ENCODE data around the gene DNAAF5. TPM values are rescaled to one million over a fixed set of nuclear protein-coding genes. Genes with fewer than 3 reads are reported as not detected.

Gene DNAAF5
- total and polyA plus RNA-seq, 9 of the 15 experiments (the other 6 are each of a cell fraction or from before 2014, with no cell fraction given): 3.1 to 69.7 (median 19.1) TPM

- H3K9ac ChIP-seq (ENCODE audit: insufficient read depth in 1 of 2, low read depth in 2 of 2, low read length in 2 of 2): peak overlapping the region; percentile 53 to 91
- peaks cover 67% of the 10 kb centered on the region for H3K36me3 ChIP-seq (ENCODE audit: control insufficient read depth, insufficient read depth, low read length)
- peaks cover 20% of the 10 kb centered on the region for H3K9me3 ChIP-seq (replicated peaks; ENCODE audit: control insufficient read depth, insufficient read depth, low read depth, low read length)
- 0 out of 2 replicates have a peak, but pooled peaks cover 4% of the 10 kb centered on the region for H4K20me1 ChIP-seq (replicated peaks; ENCODE audit: control insufficient read depth, insufficient read depth, low read length)
- no peaks in the 10 kb centered on the region for H3K9me1 ChIP-seq (ENCODE audit: control insufficient read depth, insufficient read depth, low read length)
- 17% methylated on average over 18 of the region's 21 CpGs for WGBS (ENCODE audit: insufficient coverage, low coverage, missing lambda C conversion rate)
- peak overlapping the region; percentile 85 for H3K4me2 ChIP-seq (ENCODE audit: insufficient read depth, low read length)
- in situ Hi-C loops (cut with MboI) (no loop called here), intact Hi-C loops (cut with micrococcal nuclease) (loop anchor here (5.0 kb wide), 1 partner anchor 144 kb away; no protein-coding TSS in a partner anchor)
- ChIA-PET CTCF (ENCODE audit: low intra/inter-chr PET ratio) (no interaction called here), POLR2A (interaction anchor here (0.5 kb wide), 1 partner anchor 146 kb away, joined by 3 read pairs; no protein-coding TSS in a partner anchor)
- peak overlapping the region; percentile 44; the same call in 2 of the 3 replicates for H3K27ac ChIP-seq (ENCODE audit: extremely low read depth, low read depth, low read length)
- DNase-seq (ENCODE audit: extremely low read depth in 1 of 4, low spot score in 3 of 4): peak in 3 of 4 experiments; percentile 16 to 48 (median 45)
- BruUV-seq (replicated peaks): no TSS peak
- peak overlapping the region; percentile 86 for H3K4me3 ChIP-seq
- peaks cover 83% of the 10 kb centered on the region for H3K79me2 ChIP-seq (ENCODE audit: control insufficient read depth, insufficient read depth, low read length)
- no peak for FAIRE-seq
- 0 out of 2 replicates have a peak overlapping the region, but pooled peaks have one; percentile 4 for H2AFZ ChIP-seq (ENCODE audit: low read depth, low read length)
- no peak for ATAC-seq
- no peaks in the 10 kb centered on the region for H3K27me3 ChIP-seq (ENCODE audit: control insufficient read depth in 2 of 2, insufficient read depth in 2 of 2, low read length in 2 of 2)
- H3K4me1 ChIP-seq (replicated peaks in 1 of 2; ENCODE audit: control insufficient read depth in 2 of 2, insufficient read depth in 2 of 2, low read length in 2 of 2): peaks cover 23 to 48% of the 10 kb centered on the region in 2 experiments; a peak in 4 of 5 replicates
- TF ChIP-seq STAG1 (CRISPR knock-in tag; IDR thresholded peaks at IDR 0.05; ENCODE audit: borderline replicate concordance): 0 out of 2 replicates have a peak, but pooled peaks have one; percentile 16
- TF ChIP-seq ILF3 (IDR thresholded peaks at IDR 0.05; ENCODE audit: borderline replicate concordance): no peak
- peak; percentile 66; the same call in 1 of the 2 replicates for TF ChIP-seq EGR1 (conservative IDR thresholded peaks at IDR 0.05)
These were observed 1.4 kb downstream of the DNAAF5 start for GRCh38 chr7:727806-728460.

GRCh38 chr7:728602-729001 lies 2.1 kb downstream of the DNAAF5 start:
- peaks cover 14% of the 10 kb centered on the region for H3K9me3 ChIP-seq (replicated peaks; ENCODE audit: control insufficient read depth, insufficient read depth, low read depth, low read length)
- in situ Hi-C loops (cut with MboI): no loop called here
- TSS peak; percentile 30 for BruUV-seq (replicated peaks)
- WGBS (ENCODE audit: insufficient coverage, low coverage, missing lambda C conversion rate): 83% methylated on average over 8 of the region's 9 CpGs
- H3K36me3 ChIP-seq (ENCODE audit: control insufficient read depth, insufficient read depth, low read length): peaks cover 66% of the 10 kb centered on the region
- H2AFZ ChIP-seq (ENCODE audit: low read depth, low read length): no peak overlapping the region
- peaks cover 82% of the 10 kb centered on the region for H3K79me2 ChIP-seq (ENCODE audit: control insufficient read depth, insufficient read depth, low read length)
- no peak for DNase-seq (ENCODE audit: extremely low read depth in 1 of 4, low spot score in 3 of 4)
- no peaks in the 10 kb centered on the region for H3K27me3 ChIP-seq (ENCODE audit: control insufficient read depth in 2 of 2, insufficient read depth in 2 of 2, low read length in 2 of 2)
- ChIA-PET CTCF (ENCODE audit: low intra/inter-chr PET ratio) (no interaction called here), POLR2A (no interaction called here)
- no peak for ATAC-seq
- intact Hi-C loops (cut with micrococcal nuclease): loop anchor here (5.0 kb wide), 1 partner anchor 144 kb away; no protein-coding TSS in a partner anchor
- no peaks in the 10 kb centered on the region for H3K9me1 ChIP-seq (ENCODE audit: control insufficient read depth, insufficient read depth, low read length)
- H3K4me3 ChIP-seq: peak overlapping the region; percentile 86; the same call in 1 of the 2 replicates
- peak overlapping the region; percentile 85; the same call in 1 of the 2 replicates for H3K4me2 ChIP-seq (ENCODE audit: insufficient read depth, low read length)
- no peak for FAIRE-seq
- peaks cover 23 to 48% of the 10 kb centered on the region in 2 experiments; a peak in 4 of 5 replicates for H3K4me1 ChIP-seq (replicated peaks in 1 of 2; ENCODE audit: control insufficient read depth in 2 of 2, insufficient read depth in 2 of 2, low read length in 2 of 2)
- peak overlapping the region; percentile 53 to 62; a peak in 3 of 4 replicates for H3K9ac ChIP-seq (ENCODE audit: insufficient read depth in 1 of 2, low read depth in 2 of 2, low read length in 2 of 2)
- H4K20me1 ChIP-seq (replicated peaks; ENCODE audit: control insufficient read depth, insufficient read depth, low read length): 0 out of 2 replicates have a peak, but pooled peaks cover 4% of the 10 kb centered on the region
- H3K27ac ChIP-seq (ENCODE audit: extremely low read depth, low read depth, low read length): no peak overlapping the region
- TF ChIP-seq HDAC6 (IDR thresholded peaks at IDR 0.05; ENCODE audit: low read depth, low read length) (no peak), KLF10 (CRISPR knock-in tag; IDR thresholded peaks at IDR 0.05) (no peak), SAFB2 (IDR thresholded peaks at IDR 0.05; ENCODE audit: borderline replicate concordance, low read depth, low read length, severe bottlenecking) (no peak), FOXK2 (conservative IDR thresholded peaks at IDR 0.05 in 1 of 2, IDR thresholded peaks at IDR 0.05 in 1 of 2; ENCODE audit: low read depth in 2 of 2) (no peak), VEZF1 (CRISPR knock-in tag; IDR thresholded peaks at IDR 0.05) (no peak), SMARCA4 (IDR thresholded peaks at IDR 0.05) (no peak), ELK3 (CRISPR knock-in tag; IDR thresholded peaks at IDR 0.05) (no peak), ZNF695 (CRISPR knock-in tag; IDR thresholded peaks at IDR 0.05) (no peak), HMGN3 (IDR thresholded peaks at IDR 0.05; ENCODE audit: borderline replicate concordance, extremely low read depth, insufficient read length, low read depth, low read length) (no peak)

All from K562 (cell line).